WTC11 (cell line): Measurements from ENCODE around the gene ALPK1. TPM values are rescaled to one million over a fixed set of nuclear protein-coding genes. Genes with fewer than 3 reads are reported as not detected.

ENCODE experiments used
- ATAC-seq: fragments of 200-7000 bp; cut with Tn5 transposase; 2 replicates; pipeline ENCODE4 v1.10.0; 2021; ENCODE audit warnings: mild to moderate bottlenecking, moderate library complexity
- CTCF ChIA-PET: fragments of 300-600 bp; sonication (Branson Sonifier 250); formaldehyde crosslinking; loops from one replicate; lab custom pipeline; 2021; ENCODE audit warnings: antibody characterized with exemption; lab: Charles Lee
- POLR2A ChIA-PET: fragments of 350-600 bp; sonication (Branson Sonifier 250); formaldehyde crosslinking; loops from one replicate; lab custom pipeline; 2021; ENCODE audit warnings: antibody characterized with exemption; lab: Charles Lee
- DNase-seq: peaks from one replicate; pipeline ENCODE4 v3.0.0; 2021; ENCODE audit warnings: low spot score
- H3K27ac Mint-ChIP-seq: 2 replicates; pipeline ENCODE4 v1.8.0; 2021; ENCODE audit warnings: mixed read lengths
- H3K27me3 Mint-ChIP-seq: 2 replicates; pipeline ENCODE4 v1.8.0; 2021; ENCODE audit warnings: low read depth, mild to moderate bottlenecking, moderate library complexity, mixed read lengths
- H3K36me3 Mint-ChIP-seq: 2 replicates; pipeline ENCODE4 v1.8.0; 2021; ENCODE audit warnings: mixed read lengths
- H3K4me1 Mint-ChIP-seq: 2 replicates; pipeline ENCODE4 v1.8.0; 2022; ENCODE audit warnings: mixed read lengths
- H3K4me3 Mint-ChIP-seq: 2 replicates; pipeline ENCODE4 v1.8.0; 2021; ENCODE audit warnings: mild to moderate bottlenecking, moderate library complexity, mixed read lengths
- H3K9me3 Mint-ChIP-seq: 2 replicates; pipeline ENCODE4 v1.8.0; 2021; ENCODE audit warnings: mixed read lengths
- AR ChIP-seq: fragments of 250-450 bp; sonication (Bioruptor Pico); IDR thresholded peaks from 2 replicates; pipeline ENCODE4 v1.9.0; 2021; ENCODE audit warnings: mild to moderate bottlenecking
- ARID4B ChIP-seq: sonication (generic); formaldehyde crosslinking; IDR thresholded peaks from 2 replicates; pipeline ENCODE4 v1.8.0; 2023; ENCODE audit warnings: missing genetic modification reagents, mild to moderate bottlenecking, borderline replicate concordance
- EMX1 ChIP-seq: fragments of 250-450 bp; sonication (Bioruptor Pico); IDR thresholded peaks from 2 replicates; pipeline ENCODE4 v1.8.0; 2021; ENCODE audit warnings: mild to moderate bottlenecking
- FOXJ3 ChIP-seq: sonication (generic); formaldehyde crosslinking; IDR thresholded peaks from 2 replicates; pipeline ENCODE4 v1.9.0; 2021; ENCODE audit warnings: missing genetic modification reagents, mild to moderate bottlenecking, borderline replicate concordance
- GABPB1 ChIP-seq: sonication (generic); formaldehyde crosslinking; IDR thresholded peaks from 2 replicates; pipeline ENCODE4 v1.8.1; 2023; ENCODE audit warnings: mild to moderate bottlenecking, missing genetic modification reagents
- KAT7 ChIP-seq: sonication (generic); formaldehyde crosslinking; IDR thresholded peaks from 2 replicates; pipeline ENCODE4 v1.8.1; 2023; ENCODE audit warnings: missing genetic modification reagents, mild to moderate bottlenecking, borderline replicate concordance
- MLX ChIP-seq: sonication (generic); formaldehyde crosslinking; IDR thresholded peaks from 2 replicates; pipeline ENCODE4 v1.8.1; 2023; ENCODE audit warnings: mild to moderate bottlenecking, missing genetic modification reagents, moderate library complexity
- NFATC4 ChIP-seq: fragments of 250-450 bp; sonication (Bioruptor Pico); IDR thresholded peaks from 2 replicates; pipeline ENCODE4 v1.9.0; 2021; ENCODE audit warnings: mild to moderate bottlenecking
- SMAD3 ChIP-seq: sonication (generic); formaldehyde crosslinking; IDR thresholded peaks from 2 replicates; pipeline ENCODE4 v1.8.0; 2022; ENCODE audit warnings: missing genetic modification reagents, mild to moderate bottlenecking, borderline replicate concordance
- SOX15 ChIP-seq: fragments of 250-450 bp; sonication (Bioruptor Pico); IDR thresholded peaks from 2 replicates; pipeline ENCODE4 v1.9.0; 2021; ENCODE audit warnings: mild to moderate bottlenecking
- ZNF232 ChIP-seq: sonication (generic); formaldehyde crosslinking; IDR thresholded peaks from 2 replicates; pipeline ENCODE4 v1.8.0; 2022; ENCODE audit warnings: mild to moderate bottlenecking, missing genetic modification reagents
- ZNF263 ChIP-seq: sonication (generic); formaldehyde crosslinking; IDR thresholded peaks from 2 replicates; pipeline ENCODE4 v1.8.1; 2022; ENCODE audit warnings: low read depth, mild to moderate bottlenecking, moderate library complexity, missing genetic modification reagents
- ZNF423 ChIP-seq: fragments of 250-450 bp; sonication (Bioruptor Pico); IDR thresholded peaks from 2 replicates; pipeline ENCODE4 v2.1.2; 2022; ENCODE audit warnings: mild to moderate bottlenecking, moderate library complexity
- ZNF425 ChIP-seq: fragments of 250-450 bp; sonication (Bioruptor Pico); conservative IDR thresholded peaks from 2 replicates; pipeline ENCODE4 v1.9.0; 2021; ENCODE audit warnings: mild to moderate bottlenecking
- ZNF671 ChIP-seq: fragments of 250-450 bp; sonication (Bioruptor Pico); IDR thresholded peaks from 2 replicates; pipeline ENCODE4 v1.8.0; 2021; ENCODE audit warnings: mild to moderate bottlenecking
- total RNA-seq: library from RNA; stranded (reverse); gene quantifications from 3 replicates; pipeline ENCODE4 v1.2.3, GENCODE V29; 2021
- TF ChIP-seq, protein P1 (sequence below): fragments of 250-450 bp; sonication (Bioruptor Pico); IDR thresholded peaks from 2 replicates; pipeline ENCODE4 v1.8.0; 2021; ENCODE audit warnings: mild to moderate bottlenecking

The ALPK1 gene
- total RNA-seq, 1 experiment from 2014 or later = 0.50 TPM

DNA sequence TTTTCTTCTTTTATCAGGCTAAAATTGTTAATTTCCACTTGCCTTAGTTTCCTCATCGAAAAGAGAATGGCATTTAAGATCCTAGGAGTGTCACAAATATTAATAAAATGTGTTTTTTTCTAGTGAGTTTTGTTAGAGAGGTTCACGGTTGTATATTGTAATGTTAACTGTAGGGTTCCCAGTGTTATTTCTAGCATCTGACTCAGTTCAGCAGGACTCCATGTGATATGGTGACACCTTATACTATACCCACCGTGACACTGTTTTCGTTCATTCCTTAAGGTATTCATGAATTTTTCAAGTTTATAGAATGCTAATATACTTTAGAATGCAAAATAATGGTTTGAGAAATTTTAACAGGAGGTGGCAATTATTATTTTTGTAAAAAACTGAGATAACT is 128.7 kb downstream of the ALPK1 start:
- H3K4me3 Mint-ChIP-seq = no peak overlapping the region
- no peak for TF ChIP-seq AR
- TF ChIP-seq ZNF423 (CRISPR knock-in tag) = no peak
- no peak for TF ChIP-seq ZNF263 (CRISPR knock-in tag)
- no peak for TF ChIP-seq ARID4B (CRISPR knock-in tag)
- TF ChIP-seq GABPB1 = no peak
- no peak for TF ChIP-seq SOX15 (CRISPR knock-in tag)
- TF ChIP-seq KAT7 (CRISPR knock-in tag) = no peak
- no peak for TF ChIP-seq ZNF232
- TF ChIP-seq ZNF425 (CRISPR knock-in tag) = no peak
- ChIA-PET POLR2A (no interaction called here), CTCF (interaction anchor here (2.1 kb wide), 1 partner anchor 7 kb away, joined by 8 read pairs; no protein-coding TSS in a partner anchor)
- H3K36me3 Mint-ChIP-seq = no peaks in the 10 kb centered on the region
- no peak for DNase-seq
- H3K27me3 Mint-ChIP-seq = no peaks in the 10 kb centered on the region
- H3K4me1 Mint-ChIP-seq = peaks cover 15% of the 10 kb centered on the region
- ATAC-seq = no peak
- H3K27ac Mint-ChIP-seq = no peak overlapping the region
- no peaks in the 10 kb centered on the region for H3K9me3 Mint-ChIP-seq

DNA sequence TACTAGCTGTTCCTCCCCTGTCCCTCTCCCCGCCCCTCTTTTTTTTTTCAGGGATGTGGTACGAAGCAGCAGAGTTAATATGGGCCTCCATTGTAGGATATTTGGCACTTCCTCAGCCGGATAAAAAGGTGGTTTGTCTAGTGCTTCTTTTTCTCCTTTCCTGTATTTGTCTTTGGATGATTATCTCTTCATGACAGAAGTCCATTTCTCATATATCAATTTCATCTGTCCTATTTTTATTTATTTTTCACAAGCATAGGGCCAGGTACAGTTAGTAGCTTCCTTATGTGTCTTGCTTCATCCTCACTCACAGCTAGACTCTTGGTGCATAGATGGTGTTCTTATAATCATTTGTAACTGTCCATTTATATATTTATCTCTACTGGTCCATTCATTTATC is 129.2 kb downstream of the ALPK1 start:
- peaks cover 15% of the 10 kb centered on the region for H3K4me1 Mint-ChIP-seq
- H3K4me3 Mint-ChIP-seq = no peak overlapping the region
- H3K27me3 Mint-ChIP-seq = no peaks in the 10 kb centered on the region; the same call in 1 of the 2 replicates
- DNase-seq (no peak), ATAC-seq (no peak)
- no peaks in the 10 kb centered on the region for H3K36me3 Mint-ChIP-seq
- H3K27ac Mint-ChIP-seq = no peak overlapping the region
- no peak for TF ChIP-seq NFATC4 (CRISPR knock-in tag)
- no peak for TF ChIP-seq ZNF671
- no peak for TF ChIP-seq MLX
- no peak for TF ChIP-seq EMX1
- TF ChIP-seq FOXJ3 (CRISPR knock-in tag) = no peak
- TF ChIP-seq SMAD3 (CRISPR knock-in tag) = no peak
- TF ChIP-seq, protein P1, sequence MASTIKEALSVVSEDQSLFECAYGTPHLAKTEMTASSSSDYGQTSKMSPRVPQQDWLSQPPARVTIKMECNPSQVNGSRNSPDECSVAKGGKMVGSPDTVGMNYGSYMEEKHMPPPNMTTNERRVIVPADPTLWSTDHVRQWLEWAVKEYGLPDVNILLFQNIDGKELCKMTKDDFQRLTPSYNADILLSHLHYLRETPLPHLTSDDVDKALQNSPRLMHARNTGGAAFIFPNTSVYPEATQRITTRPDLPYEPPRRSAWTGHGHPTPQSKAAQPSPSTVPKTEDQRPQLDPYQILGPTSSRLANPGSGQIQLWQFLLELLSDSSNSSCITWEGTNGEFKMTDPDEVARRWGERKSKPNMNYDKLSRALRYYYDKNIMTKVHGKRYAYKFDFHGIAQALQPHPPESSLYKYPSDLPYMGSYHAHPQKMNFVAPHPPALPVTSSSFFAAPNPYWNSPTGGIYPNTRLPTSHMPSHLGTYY (CRISPR knock-in tag) = no peak
- ChIA-PET POLR2A (no interaction called here), CTCF (interaction anchor here (2.1 to 2.4 kb wide), 2 partner anchors 8 to 97 kb away, joined by 6 to 8 read pairs; no protein-coding TSS in a partner anchor)
- no peaks in the 10 kb centered on the region for H3K9me3 Mint-ChIP-seq
